CD4-positive, CD25-positive, alpha-beta regulatory T cell (primary cell): ENCODE data around the gene C1QC. TPM values are rescaled to one million over a fixed set of nuclear protein-coding genes. Genes with fewer than 3 reads are reported as not detected.
A peak's percentile ranks its signal among the peaks of the same experiment; 100 is the strongest.

Experiments
- ATAC-seq, 2 donors: fragments of 150-1000 bp; cut with Tn5 transposase; one replicate each; pipeline ENCODE4 v1.10.0; 2021; ENCODE audit warnings: low read depth in 2 of 2, moderate number of reproducible peaks in 2 of 2, moderate library complexity in 1 of 2
- DNase-seq, 3 donors: peaks; one replicate each; pipeline versions ENCODE4 v3.0.0 to v3.0.0-alpha.2; 2012 to 2022; ENCODE audit warnings: mixed read lengths in 1 of 3
- H3K27ac ChIP-seq: one replicate; pipeline ENCODE4 v1.7.0; 2013; ENCODE audit warnings: mild to moderate bottlenecking, low read length; ENCODE audit not compliant: insufficient read depth, poor library complexity, severe bottlenecking
- H3K27me3 ChIP-seq: one replicate; pipeline ENCODE4 v1.7.0; 2013; ENCODE audit warnings: low read length; ENCODE audit not compliant: control insufficient read depth, insufficient read depth
- H3K36me3 ChIP-seq: one replicate; pipeline ENCODE4 v1.7.0; 2013; ENCODE audit warnings: mild to moderate bottlenecking, low read length, moderate library complexity; ENCODE audit not compliant: control insufficient read depth, insufficient read depth
- H3K4me1 ChIP-seq: 2 replicates; pipeline ENCODE4 v1.7.0; 2013; ENCODE audit warnings: mild to moderate bottlenecking, low read length; ENCODE audit not compliant: insufficient read depth, control insufficient read depth, poor library complexity, severe bottlenecking
- H3K4me3 ChIP-seq: one replicate; pipeline ENCODE4 v1.7.0; 2013; ENCODE audit warnings: low read depth, mild to moderate bottlenecking, low read length, moderate library complexity
- H3K9me3 ChIP-seq, 2 experiments: 1 replicate in 1 of 2; 2 replicates in 1 of 2; pipeline ENCODE4 v1.7.0; 2013; ENCODE audit warnings: low read length in 2 of 2, mild to moderate bottlenecking in 1 of 2, moderate library complexity in 1 of 2; ENCODE audit not compliant: control insufficient read depth in 2 of 2
- H3K27ac Mint-ChIP-seq, 3 donors: one replicate each; pipeline ENCODE4 v1.8.0; 2020 to 2022; ENCODE audit warnings: mild to moderate bottlenecking in 3 of 3, mixed read lengths in 3 of 3, moderate library complexity in 2 of 3
- H3K27me3 Mint-ChIP-seq: one replicate; pipeline ENCODE4 v1.8.0; 2022; ENCODE audit warnings: mild to moderate bottlenecking, mixed read lengths
- H3K36me3 Mint-ChIP-seq: one replicate; pipeline ENCODE4 v1.8.0; 2020; ENCODE audit warnings: mixed read lengths
- H3K4me1 Mint-ChIP-seq, 4 donors: one replicate each; pipeline ENCODE4 v1.8.0; 2020 to 2022; ENCODE audit warnings: mixed read lengths in 4 of 4, mild to moderate bottlenecking in 1 of 4
- H3K4me3 Mint-ChIP-seq, 4 donors: one replicate each; pipeline ENCODE4 v1.8.0; 2020 to 2022; ENCODE audit warnings: mild to moderate bottlenecking in 4 of 4, mixed read lengths in 4 of 4, moderate library complexity in 3 of 4
- H3K9me3 Mint-ChIP-seq, 7 donors: one replicate each; pipeline ENCODE4 v1.8.0; 2020 to 2022; ENCODE audit warnings: mixed read lengths in 7 of 7, mild to moderate bottlenecking in 3 of 7, moderate library complexity in 2 of 7
- polyA plus RNA-seq, 4 donors: library from polyadenylated mRNA; unstranded; fragments of 300-500 nt; fragmentation: Illumina TruSeq; gene quantifications; one replicate each; pipeline ENCODE4 v1.2.3, GENCODE V29; 2021
- total RNA-seq: library from RNA; stranded (reverse); gene quantifications from one replicate; pipeline ENCODE4 v1.2.3, GENCODE V29; 2022

The C1QC gene
- total and polyA plus RNA-seq, 5 donors from 2014 or later, result not detected

DNA sequence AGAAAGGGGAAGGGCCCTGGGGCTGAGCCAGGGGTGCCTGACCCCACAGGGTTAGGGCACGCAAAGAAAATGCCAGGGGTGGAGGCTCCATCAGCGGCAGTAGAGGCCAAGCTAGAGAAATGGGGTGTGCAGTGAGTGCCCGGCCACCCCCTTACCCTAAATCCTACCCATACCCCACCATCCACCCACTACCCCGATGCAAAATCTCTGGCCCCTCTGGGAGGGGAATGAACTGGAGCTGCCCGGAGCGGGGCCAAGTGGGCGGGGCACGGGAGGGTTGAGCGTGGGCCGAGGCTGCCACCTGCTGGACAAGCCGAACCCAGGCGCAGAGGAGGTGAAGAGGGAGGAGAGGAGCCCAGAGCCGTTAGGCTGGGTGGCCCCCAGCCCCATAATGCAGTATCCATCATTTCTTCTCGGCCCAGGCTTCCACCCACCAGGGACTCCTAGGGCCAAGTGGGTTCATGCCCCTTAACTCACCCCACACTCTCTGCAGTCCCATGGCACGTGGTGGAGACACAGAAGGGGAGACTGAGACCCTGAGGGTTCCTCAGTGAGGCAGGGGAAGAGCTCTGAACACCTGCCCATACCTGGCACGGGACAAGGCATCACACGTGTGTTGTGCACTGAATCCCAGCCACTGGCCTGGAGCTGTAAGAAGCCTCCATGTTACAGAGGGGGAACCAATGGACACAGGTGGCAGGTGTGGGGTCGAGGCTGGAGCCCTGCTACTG is 1.4 kb upstream of the C1QC start:
- Mint-ChIP-seq H3K4me3 (no peak overlapping the region), H3K27ac (no peak overlapping the region), H3K4me1 (peaks cover 0 to 2% (median 0%) of the 10 kb centered on the region in 4 donors), H3K27me3 (peaks cover 5% of the 10 kb centered on the region), H3K36me3 (no peaks in the 10 kb centered on the region), H3K9me3 (no peaks in the 10 kb centered on the region)
- Histone ChIP-seq H3K27ac (no peak overlapping the region), H3K4me3 (no peak overlapping the region), H3K36me3 (no peaks in the 10 kb centered on the region), H3K9me3 (no peaks in the 10 kb centered on the region), H3K27me3 (no peaks in the 10 kb centered on the region), H3K4me1 (peaks cover 5% of the 10 kb centered on the region)
- ATAC-seq, result peak; percentile 36 to 69
- DNase-seq, result peak; percentile 34 to 44 (median 43)

DNA sequence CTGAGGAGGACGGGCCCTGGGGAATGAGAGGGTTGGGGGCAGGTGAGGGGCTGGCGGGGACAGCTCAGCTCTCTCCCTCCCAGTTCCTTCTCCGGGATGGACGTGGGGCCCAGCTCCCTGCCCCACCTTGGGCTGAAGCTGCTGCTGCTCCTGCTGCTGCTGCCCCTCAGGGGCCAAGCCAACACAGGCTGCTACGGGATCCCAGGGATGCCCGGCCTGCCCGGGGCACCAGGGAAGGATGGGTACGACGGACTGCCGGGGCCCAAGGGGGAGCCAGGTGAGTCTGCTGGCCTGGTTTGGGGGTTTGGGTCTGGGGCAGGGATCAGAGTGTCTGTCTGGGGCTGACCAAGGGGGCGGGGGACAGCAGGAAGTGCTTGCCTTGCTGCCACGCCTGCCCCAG is 495 bp downstream of the C1QC start:
- DNase-seq (no peak), ATAC-seq (no peak)
- Histone ChIP-seq H3K4me1 (peaks cover 5% of the 10 kb centered on the region), H3K27me3 (no peaks in the 10 kb centered on the region), H3K36me3 (no peaks in the 10 kb centered on the region), H3K9me3 (no peaks in the 10 kb centered on the region), H3K27ac (no peak overlapping the region), H3K4me3 (no peak overlapping the region)
- Mint-ChIP-seq H3K4me1 (peaks cover 0 to 2% (median 0%) of the 10 kb centered on the region in 4 donors), H3K27ac (no peak overlapping the region), H3K36me3 (no peaks in the 10 kb centered on the region), H3K9me3 (no peaks in the 10 kb centered on the region), H3K4me3 (no peak overlapping the region), H3K27me3 (peaks cover 8% of the 10 kb centered on the region)

DNA sequence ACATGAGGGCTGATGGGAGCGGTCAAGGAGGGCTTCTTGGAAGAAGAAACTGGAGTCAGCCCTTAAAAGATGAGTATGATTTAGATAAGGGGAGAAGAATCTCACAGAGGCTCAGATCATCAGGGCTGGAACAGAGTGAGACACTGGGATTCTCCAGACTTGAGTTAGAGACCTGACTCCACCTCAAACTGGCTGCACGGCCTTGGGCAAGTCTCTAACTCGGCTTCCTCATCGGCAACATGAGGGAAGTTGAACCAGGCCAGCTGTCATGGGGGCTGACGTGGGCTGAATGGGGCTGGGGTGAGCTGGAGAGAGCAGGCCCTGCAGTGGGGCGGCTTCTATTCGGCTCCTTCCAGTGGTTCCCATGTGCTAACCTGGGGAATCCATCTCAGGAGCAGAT is 2.5 kb downstream of the C1QC start:
- H3K4me1 ChIP-seq, result peaks cover 5% of the 10 kb centered on the region
- no peak overlapping the region for H3K4me3 ChIP-seq
- H3K27me3 ChIP-seq, result no peaks in the 10 kb centered on the region
- H3K9me3 Mint-ChIP-seq, result no peaks in the 10 kb centered on the region
- H3K9me3 ChIP-seq, result no peaks in the 10 kb centered on the region
- peaks cover 0 to 2% (median 0%) of the 10 kb centered on the region in 4 donors for H3K4me1 Mint-ChIP-seq
- peaks cover 4% of the 10 kb centered on the region for H3K27me3 Mint-ChIP-seq
- no peak for DNase-seq
- H3K36me3 Mint-ChIP-seq, result no peaks in the 10 kb centered on the region
- no peak overlapping the region for H3K27ac ChIP-seq
- H3K36me3 ChIP-seq, result no peaks in the 10 kb centered on the region
- no peak for ATAC-seq
- H3K4me3 Mint-ChIP-seq, result no peak overlapping the region
- no peak overlapping the region for H3K27ac Mint-ChIP-seq

DNA sequence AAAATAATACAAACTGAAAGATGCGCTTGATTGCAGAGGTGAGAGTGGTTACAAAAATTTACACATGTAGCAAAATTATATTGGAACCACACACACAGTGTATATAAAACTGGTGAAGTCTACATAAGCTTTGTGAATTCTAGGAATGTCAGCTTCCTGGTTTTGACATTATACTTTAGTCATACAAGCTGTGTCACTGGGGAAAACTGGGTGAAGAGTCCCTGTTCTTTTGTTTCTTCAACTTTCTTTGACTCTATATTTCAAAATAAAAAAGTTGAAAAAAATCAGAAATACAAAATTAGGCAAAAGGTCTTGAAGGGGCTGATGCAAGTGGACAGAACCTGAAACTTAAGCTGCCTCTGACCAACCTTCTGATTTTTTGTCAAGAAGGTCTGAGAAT is 3.0 kb downstream of the C1QC start:
- Mint-ChIP-seq H3K4me3 (no peak overlapping the region), H3K27ac (no peak overlapping the region), H3K36me3 (no peaks in the 10 kb centered on the region), H3K4me1 (no peaks in the 10 kb centered on the region), H3K9me3 (no peaks in the 10 kb centered on the region), H3K27me3 (peaks cover 4% of the 10 kb centered on the region)
- ATAC-seq (no peak), DNase-seq (no peak)
- H3K27me3 ChIP-seq, result no peaks in the 10 kb centered on the region
- no peaks in the 10 kb centered on the region for H3K9me3 ChIP-seq
- H3K4me3 ChIP-seq, result no peak overlapping the region
- H3K4me1 ChIP-seq, result peaks cover 5% of the 10 kb centered on the region
- H3K27ac ChIP-seq, result no peak overlapping the region
- H3K36me3 ChIP-seq, result no peaks in the 10 kb centered on the region

DNA sequence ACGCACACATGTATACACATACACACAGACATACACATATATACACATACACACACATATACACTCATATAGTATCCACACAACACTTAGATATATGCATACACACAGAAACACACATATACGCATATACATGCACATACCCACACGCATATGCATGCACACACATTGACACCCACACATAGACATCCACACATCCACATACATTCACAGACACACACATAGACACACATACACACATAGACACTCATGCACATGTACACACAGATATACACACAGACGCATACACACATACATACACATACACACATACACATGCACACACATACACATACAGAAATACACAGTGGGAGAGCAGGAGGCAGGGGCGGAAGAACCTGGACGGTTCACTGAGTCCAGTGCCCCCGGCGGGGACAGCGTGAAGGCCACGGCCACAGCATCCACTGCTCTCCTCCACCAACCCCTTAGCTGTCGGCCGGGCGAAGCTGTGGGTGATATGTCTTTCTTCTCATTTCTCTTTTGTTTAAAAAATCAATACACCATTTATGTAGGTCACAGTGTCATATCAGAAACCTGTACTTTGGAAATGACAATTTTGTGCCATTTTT is 6.8 kb downstream of the C1QC start:
- Mint-ChIP-seq H3K36me3 (no peaks in the 10 kb centered on the region), H3K9me3 (peaks cover 0 to 1% (median 0%) of the 10 kb centered on the region in 7 donors), H3K27me3 (peaks cover 4% of the 10 kb centered on the region), H3K27ac (peak overlapping the region in 1 of 3 donors; percentile 22), H3K4me3 (no peak overlapping the region), H3K4me1 (no peaks in the 10 kb centered on the region)
- Histone ChIP-seq H3K27me3 (no peaks in the 10 kb centered on the region), H3K4me3 (no peak overlapping the region), H3K27ac (no peak overlapping the region), H3K9me3 (no peaks in the 10 kb centered on the region), H3K4me1 (no peaks in the 10 kb centered on the region), H3K36me3 (no peaks in the 10 kb centered on the region)
- DNase-seq, result no peak
- no peak for ATAC-seq

DNA sequence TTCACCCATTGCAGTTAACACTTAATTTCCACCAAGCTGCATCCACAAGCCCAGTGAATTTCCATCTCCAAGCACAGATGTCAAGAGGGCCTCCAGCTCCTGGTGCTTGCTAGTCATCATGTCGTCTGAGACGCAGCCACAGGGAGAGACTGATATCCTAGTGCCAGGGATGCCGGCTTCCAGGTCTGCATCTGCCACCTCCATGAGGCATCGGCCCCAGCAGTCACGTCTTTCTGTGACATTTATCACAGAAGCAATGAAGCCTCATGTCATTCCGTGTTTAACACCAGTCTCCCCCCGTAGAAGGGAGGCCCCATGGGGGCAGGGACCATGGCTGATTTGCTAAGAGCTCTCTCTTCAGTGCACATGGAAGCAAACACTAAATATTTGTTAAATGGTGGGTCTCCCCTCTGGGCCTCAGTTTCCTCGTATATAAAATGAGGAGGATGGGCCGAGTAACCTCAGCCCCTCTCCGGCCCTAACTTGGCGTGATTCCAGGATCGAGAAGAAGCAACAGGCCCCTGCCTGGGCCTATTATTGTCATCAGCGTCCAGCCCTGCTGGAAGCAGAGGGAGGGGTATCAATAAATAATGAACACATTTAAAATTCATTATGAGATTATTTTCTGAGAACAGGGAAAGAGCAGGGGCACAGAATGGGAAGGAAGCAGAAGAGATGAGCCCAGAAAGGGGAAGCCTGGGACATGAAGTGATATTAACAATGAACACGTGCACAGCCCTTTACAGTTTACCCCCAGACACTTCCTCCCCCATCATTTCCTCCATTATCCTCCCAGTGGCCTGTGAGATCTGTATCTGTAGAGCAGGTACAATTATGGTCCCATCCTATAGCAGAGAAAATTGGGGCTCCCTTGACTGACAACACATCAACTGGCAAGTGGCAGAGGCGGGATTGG is 8.8 kb downstream of the C1QC start:
- H3K4me1 Mint-ChIP-seq, result no peaks in the 10 kb centered on the region
- ATAC-seq, result no peak

DNA sequence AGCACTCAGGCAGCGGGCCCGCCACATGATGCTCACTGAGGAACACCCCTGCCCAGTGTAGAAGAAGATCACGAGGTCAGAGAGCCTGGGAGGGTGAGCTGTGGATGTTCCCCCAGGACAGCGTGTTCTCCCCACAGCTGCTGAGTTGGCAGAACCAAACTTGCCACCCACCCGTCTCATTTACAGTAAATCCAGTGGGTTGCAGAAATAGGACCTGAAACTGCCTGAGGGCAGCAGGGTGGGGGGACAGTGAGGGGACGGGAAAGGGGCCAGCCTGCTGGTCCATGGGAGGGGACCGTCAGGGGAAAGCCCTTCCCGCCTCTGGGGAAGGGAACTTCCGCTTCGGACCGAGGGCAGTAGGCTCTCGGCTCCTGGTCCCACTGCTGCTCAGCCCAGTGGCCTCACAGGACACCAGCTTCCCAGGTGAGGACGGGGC is 9.5 kb downstream of the C1QC start, which contains the start of gene C1QB:
C1QB (plus strand) TSS at position 356 of the 436 bp plus-strand sequence. CDS start 6,227 bp downstream, outside the sequence.
- no peak for DNase-seq
- H3K9me3 ChIP-seq, result no peaks in the 10 kb centered on the region
- no peak for ATAC-seq
- no peaks in the 10 kb centered on the region for H3K36me3 ChIP-seq
- no peaks in the 10 kb centered on the region for H3K4me1 Mint-ChIP-seq
- H3K27me3 ChIP-seq, result no peaks in the 10 kb centered on the region
- no peak within 1 kb of the TSS for H3K27ac ChIP-seq
- H3K36me3 Mint-ChIP-seq, result no peaks in the 10 kb centered on the region
- peaks cover 0 to 1% (median 0%) of the 10 kb centered on the region in 7 donors for H3K9me3 Mint-ChIP-seq
- H3K27me3 Mint-ChIP-seq, result peaks cover 10% of the 10 kb centered on the region
- no peak within 1 kb of the TSS for H3K27ac Mint-ChIP-seq
- H3K4me3 ChIP-seq, result no peak within 1 kb of the TSS
- no peaks in the 10 kb centered on the region for H3K4me1 ChIP-seq
- no peak within 1 kb of the TSS for H3K4me3 Mint-ChIP-seq

More for the DNA sequence above, 8.8 kb downstream of the C1QC start:
- Histone ChIP-seq H3K27ac (no peak overlapping the region), H3K27me3 (no peaks in the 10 kb centered on the region), H3K4me1 (no peaks in the 10 kb centered on the region), H3K36me3 (no peaks in the 10 kb centered on the region), H3K4me3 (no peak overlapping the region), H3K9me3 (no peaks in the 10 kb centered on the region)
- no peak for DNase-seq
- Mint-ChIP-seq H3K36me3 (no peaks in the 10 kb centered on the region), H3K9me3 (peaks cover 0 to 1% (median 0%) of the 10 kb centered on the region in 7 donors), H3K27me3 (peaks cover 7% of the 10 kb centered on the region), H3K27ac (no peak overlapping the region), H3K4me3 (no peak overlapping the region)
